ENCODE results near the gene DDX47. TPM values are rescaled to one million over a fixed set of nuclear protein-coding genes. Genes with fewer than 3 reads are reported as not detected.

The DDX47 gene
- total and polyA plus RNA-seq, 2 donors (not counting 1 experiment from before 2014, with no cell fraction given): 50.1 to 93.7 TPM

DNA sequence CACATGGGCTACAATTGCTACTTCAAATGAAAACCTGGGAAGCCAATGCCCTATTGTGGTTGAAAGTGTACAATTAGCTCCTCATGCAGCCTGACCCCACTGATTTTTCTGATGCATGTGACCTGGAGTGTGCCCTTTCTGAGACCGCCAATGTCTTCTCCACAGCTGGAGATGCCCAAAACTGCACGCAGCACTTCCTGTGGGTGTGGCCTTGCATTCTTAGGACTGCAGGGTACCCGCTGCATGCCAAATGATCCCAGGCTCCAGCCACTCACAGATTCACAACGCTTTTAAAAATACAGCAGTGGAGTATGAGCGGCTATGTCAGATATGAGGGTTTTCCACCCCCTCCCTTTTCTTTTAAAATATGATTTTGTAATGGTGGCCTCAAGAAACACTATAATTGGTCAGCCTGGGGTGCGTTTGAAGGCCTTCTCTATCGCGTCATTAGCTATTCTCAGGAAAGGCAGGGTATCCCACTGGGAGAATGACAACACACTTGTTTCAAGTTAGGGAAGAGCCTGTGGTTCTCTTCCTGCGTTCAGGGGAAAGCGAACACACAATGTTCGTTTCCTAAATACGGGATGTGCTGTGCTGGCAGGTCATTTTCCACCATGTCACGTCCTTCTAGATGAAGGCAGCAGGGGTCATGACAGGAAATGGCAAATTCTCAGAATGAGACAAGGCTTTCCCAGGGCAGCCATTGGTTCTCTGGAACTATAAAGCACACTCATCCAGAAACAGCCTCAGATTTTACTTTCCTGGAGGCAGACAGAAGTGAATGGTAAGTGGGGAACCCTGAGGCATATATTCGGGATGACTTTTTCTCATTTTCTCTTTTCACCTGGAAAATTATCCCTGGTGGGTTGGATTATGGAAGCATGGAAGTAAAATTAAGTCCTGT, 28.0 kb upstream of the DDX47 start, which contains the start of gene APOLD1:
Gene APOLD1, plus strand, starts transcription at position 749 of the 904 bp plus-strand sequence. Its CDS starts 33 bp downstream, at position 782.
- Mint-ChIP-seq H3K4me3 (peak within 1 kb of the TSS; percentile 90), H3K27me3 (no peaks in the 10 kb centered on the region), H3K4me1 (peaks cover 20% of the 10 kb centered on the region), H3K9me3 (ENCODE audit: insufficient read depth) (no peaks in the 10 kb centered on the region), H3K27ac (peak within 1 kb of the TSS; percentile 84)
- H3K4me1 ChIP-seq (ENCODE audit: control insufficient read depth in 2 of 2, insufficient read depth in 2 of 2, low read length in 2 of 2): peaks cover 10 to 24% of the 10 kb centered on the region in 2 donors
- H3K9ac ChIP-seq (ENCODE audit: low read length): peak within 1 kb of the TSS; percentile 84
- ChIA-PET POLR2A (no interaction called here), CTCF (interaction anchor here (1.1 to 2.1 kb wide), 3 partner anchors 26 to 426 kb away, joined by 3 to 5 read pairs (median 3); partner anchors contain the start of gene DDX47)
- peaks cover 9% of the 10 kb centered on the region for H3K79me2 ChIP-seq (ENCODE audit: control insufficient read depth, insufficient read depth, low read length)
- no peaks in the 10 kb centered on the region for H3K36me3 ChIP-seq (replicated peaks in 1 of 2; ENCODE audit: control extremely low read depth in 1 of 2, control insufficient read depth in 1 of 2, extremely low read depth in 1 of 2, insufficient read depth in 2 of 2, low read length in 1 of 2)
- intact Hi-C loops (cut with micrococcal nuclease): loop anchor here (5.0 kb wide), 1 partner anchor 107 kb away; the partner anchor contains the start of gene GPRC5A
- H3K9me3 ChIP-seq (ENCODE audit: control extremely low read depth in 1 of 3, control insufficient read depth in 2 of 3, insufficient read depth in 1 of 3, low read length in 2 of 3): no peaks in the 10 kb centered on the region
- WGBS (ENCODE audit: insufficient coverage): 89% methylated on average over 10 of the region's 14 CpGs
- DNase-seq: no peak
- H4K20me1 ChIP-seq (ENCODE audit: control insufficient read depth, insufficient read depth, low read length, poor library complexity, severe bottlenecking): no peaks in the 10 kb centered on the region
- no peaks in the 10 kb centered on the region for H3K27me3 ChIP-seq (replicated peaks in 1 of 4; ENCODE audit: control extremely low read depth in 1 of 4, control insufficient read depth in 3 of 4, insufficient read depth in 4 of 4, low read length in 3 of 4)
- peak within 1 kb of the TSS; percentile 100 for H2AFZ ChIP-seq (ENCODE audit: insufficient read depth, low read depth, low read length, poor library complexity, severe bottlenecking)
- H3K4me3 ChIP-seq (ENCODE audit: control extremely low read depth in 1 of 5, extremely low read depth in 1 of 5, insufficient read depth in 1 of 5, low read depth in 2 of 5, low read length in 4 of 5): peak within 1 kb of the TSS; percentile 54 to 88 (median 77)
- ATAC-seq (ENCODE audit: low read depth): no peak
- H3K27ac ChIP-seq (ENCODE audit: low read length in 2 of 2): peak within 1 kb of the TSS in 1 of 2 donors; percentile 77
- H3K4me2 ChIP-seq (replicated peaks; ENCODE audit: low read depth, low read length, poor library complexity, severe bottlenecking): peak within 1 kb of the TSS; percentile 97
- TF ChIP-seq, protein P1, sequence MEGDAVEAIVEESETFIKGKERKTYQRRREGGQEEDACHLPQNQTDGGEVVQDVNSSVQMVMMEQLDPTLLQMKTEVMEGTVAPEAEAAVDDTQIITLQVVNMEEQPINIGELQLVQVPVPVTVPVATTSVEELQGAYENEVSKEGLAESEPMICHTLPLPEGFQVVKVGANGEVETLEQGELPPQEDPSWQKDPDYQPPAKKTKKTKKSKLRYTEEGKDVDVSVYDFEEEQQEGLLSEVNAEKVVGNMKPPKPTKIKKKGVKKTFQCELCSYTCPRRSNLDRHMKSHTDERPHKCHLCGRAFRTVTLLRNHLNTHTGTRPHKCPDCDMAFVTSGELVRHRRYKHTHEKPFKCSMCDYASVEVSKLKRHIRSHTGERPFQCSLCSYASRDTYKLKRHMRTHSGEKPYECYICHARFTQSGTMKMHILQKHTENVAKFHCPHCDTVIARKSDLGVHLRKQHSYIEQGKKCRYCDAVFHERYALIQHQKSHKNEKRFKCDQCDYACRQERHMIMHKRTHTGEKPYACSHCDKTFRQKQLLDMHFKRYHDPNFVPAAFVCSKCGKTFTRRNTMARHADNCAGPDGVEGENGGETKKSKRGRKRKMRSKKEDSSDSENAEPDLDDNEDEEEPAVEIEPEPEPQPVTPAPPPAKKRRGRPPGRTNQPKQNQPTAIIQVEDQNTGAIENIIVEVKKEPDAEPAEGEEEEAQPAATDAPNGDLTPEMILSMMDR (IDR thresholded peaks at IDR 0.05): no peak
- no peak for TF ChIP-seq EZH2 (IDR thresholded peaks at IDR 0.05; ENCODE audit: borderline replicate concordance, insufficient read depth, low read depth, low read length, poor library complexity, severe bottlenecking)

Measured in B cell (primary cell).